Caco-2 (cell line): ENCODE measurements around the gene PLCB1. TPM values are rescaled to one million over a fixed set of nuclear protein-coding genes. Genes with fewer than 3 reads are reported as not detected.

Experiments used
- BruUV-seq: library from RNA; stranded (reverse); fragments of 400-500 nt; replicated peaks from 2 replicates; lab custom pipeline; 2021; lab: Mats Ljungman, UMichigan
- CTCF ChIA-PET: fragments of 300-600 bp; sonication (Branson Sonifier 250); formaldehyde crosslinking; loops from one replicate; lab custom pipeline; 2022; ENCODE audit warnings: antibody characterized with exemption; lab: Charles Lee
- POLR2A ChIA-PET: fragments of 300-600 bp; sonication (Branson Sonifier 250); formaldehyde crosslinking; loops from one replicate; lab custom pipeline; 2022; ENCODE audit warnings: antibody characterized with exemption; lab: Charles Lee
- DNase-seq, 2 experiments: peaks; one replicate each; pipeline versions ENCODE4 v3.0.0 to v3.0.0-alpha.2; 2020 to 2022
- H3K27me3 ChIP-seq: replicated peaks from 2 replicates; pipeline ENCODE4 v1.6.0; 2011; ENCODE audit warnings: low read length; ENCODE audit not compliant: control insufficient read depth, insufficient read depth
- H3K36me3 ChIP-seq: 2 replicates; pipeline ENCODE4 v1.5.1; 2011; ENCODE audit warnings: low read length; ENCODE audit not compliant: control insufficient read depth, insufficient read depth
- H3K4me1 ChIP-seq: fragments of 250-450 bp; sonication (Bioruptor Pico); 2 replicates; pipeline ENCODE4 v1.5.1; 2020; ENCODE audit warnings: mild to moderate bottlenecking
- H3K4me3 ChIP-seq: 2 replicates; pipeline ENCODE4 v1.5.1; 2011; ENCODE audit warnings: low read depth, mild to moderate bottlenecking, control low read depth, low read length
- H3K9me3 ChIP-seq: fragments of 250-450 bp; sonication (Bioruptor Pico); 2 replicates; pipeline ENCODE4 v1.5.1; 2020; ENCODE audit warnings: mild to moderate bottlenecking, moderate library complexity
- H3K27ac Mint-ChIP-seq: one replicate; pipeline ENCODE4 v1.8.0; 2022; ENCODE audit warnings: mixed read lengths; ENCODE audit not compliant: unreplicated experiment
- H3K27me3 Mint-ChIP-seq: one replicate; pipeline ENCODE4 v1.8.0; 2022; ENCODE audit warnings: mixed read lengths; ENCODE audit not compliant: insufficient read depth, unreplicated experiment
- H3K36me3 Mint-ChIP-seq: one replicate; pipeline ENCODE4 v1.8.0; 2022; ENCODE audit warnings: mild to moderate bottlenecking, mixed read lengths; ENCODE audit not compliant: insufficient read depth, unreplicated experiment
- H3K4me1 Mint-ChIP-seq: one replicate; pipeline ENCODE4 v1.8.0; 2022; ENCODE audit warnings: low read depth, mixed read lengths; ENCODE audit not compliant: unreplicated experiment
- H3K4me3 Mint-ChIP-seq: one replicate; pipeline ENCODE4 v1.8.0; 2022; ENCODE audit warnings: mild to moderate bottlenecking, moderate library complexity, mixed read lengths; ENCODE audit not compliant: unreplicated experiment
- H3K9me3 Mint-ChIP-seq: one replicate; pipeline ENCODE4 v1.8.0; 2022; ENCODE audit warnings: mixed read lengths; ENCODE audit not compliant: unreplicated experiment
- CTCF ChIP-seq, 2 experiments: fragments of 200-600 bp in 1 of 2; IDR thresholded peaks; 1 replicate in 1 of 2; 2 replicates in 1 of 2; pipeline versions ENCODE4 v1.5.1 to v1.8.0; 2011 to 2022; ENCODE audit warnings: antibody characterized with exemption in 1 of 2, control low read depth in 1 of 2, inconsistent platforms in 1 of 2, low read depth in 1 of 2, low read length in 1 of 2, mild to moderate bottlenecking in 1 of 2, moderate library complexity in 1 of 2; ENCODE audit not compliant: insufficient read depth in 1 of 2, severe bottlenecking in 1 of 2, unreplicated experiment in 1 of 2
- intact Hi-C: fragments of 100-400 bp; cut with micrococcal nuclease; formaldehyde crosslinking; loops from one replicate; pipeline ENCODE4 v1.10.0; 2022; ENCODE audit not compliant: unreplicated experiment
- total RNA-seq: library from RNA; stranded (reverse); gene quantifications from 2 replicates; pipeline ENCODE4 v1.2.3, GENCODE V29; 2022

The PLCB1 gene
- total RNA-seq, 1 experiment from 2014 or later, result 105 TPM

DNA sequence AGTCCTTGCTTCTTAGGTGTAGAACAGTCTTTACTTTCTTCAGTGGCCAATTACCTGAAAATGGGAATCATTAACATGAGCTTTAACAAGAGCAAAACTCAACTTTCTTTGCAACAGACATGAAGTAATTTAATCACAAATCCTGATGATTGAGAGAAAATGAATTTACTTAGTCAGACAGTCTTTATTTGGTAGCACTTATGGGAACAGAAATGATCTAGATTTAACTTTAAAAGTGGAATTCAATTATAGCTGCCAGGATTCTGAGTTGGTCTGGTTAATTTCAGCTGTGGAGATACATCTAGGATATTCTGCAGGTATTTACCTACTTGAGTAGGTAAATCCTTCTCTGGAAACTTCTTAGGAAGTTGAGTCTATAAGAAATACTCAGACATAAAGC, 492.6 kb downstream of the PLCB1 start:
- POLR2A ChIA-PET, result no interaction called here
- H3K27ac Mint-ChIP-seq, result no peak overlapping the region
- intact Hi-C loops, result no loop called here
- no peaks in the 10 kb centered on the region for H3K9me3 Mint-ChIP-seq
- no peaks in the 10 kb centered on the region for H3K4me1 Mint-ChIP-seq
- Histone ChIP-seq H3K36me3 (no peaks in the 10 kb centered on the region), H3K9me3 (no peaks in the 10 kb centered on the region), H3K4me3 (no peak overlapping the region), H3K4me1 (no peaks in the 10 kb centered on the region), H3K27me3 (no peaks in the 10 kb centered on the region)
- H3K36me3 Mint-ChIP-seq, result peaks cover 7% of the 10 kb centered on the region
- no TSS peak for BruUV-seq
- TF ChIP-seq CTCF (IDR thresholded peaks at IDR 0.05; ENCODE audit: insufficient read depth in 1 of 2, low read depth in 1 of 2, low read length in 1 of 2, severe bottlenecking in 1 of 2, unreplicated experiment in 1 of 2), result no peak
- H3K4me3 Mint-ChIP-seq, result no peak overlapping the region
- CTCF ChIA-PET, result no interaction called here
- no peaks in the 10 kb centered on the region for H3K27me3 Mint-ChIP-seq
- DNase-seq, result no peak

GRCh38 chr20:8627340-8628004, 495.4 kb downstream of the PLCB1 start:
- no peaks in the 10 kb centered on the region for H3K27me3 ChIP-seq
- ChIA-PET POLR2A (no interaction called here), CTCF (no interaction called here)
- H3K4me3 ChIP-seq, result no peak overlapping the region
- intact Hi-C loops, result no loop called here
- no peak for DNase-seq
- no peak overlapping the region for H3K27ac Mint-ChIP-seq
- no peak for TF ChIP-seq CTCF (IDR thresholded peaks at IDR 0.05; ENCODE audit: insufficient read depth in 1 of 2, low read depth in 1 of 2, low read length in 1 of 2, severe bottlenecking in 1 of 2, unreplicated experiment in 1 of 2)
- H3K9me3 Mint-ChIP-seq, result no peaks in the 10 kb centered on the region
- no peaks in the 10 kb centered on the region for H3K36me3 ChIP-seq
- no peaks in the 10 kb centered on the region for H3K9me3 ChIP-seq
- no peaks in the 10 kb centered on the region for H3K4me1 Mint-ChIP-seq
- H3K4me3 Mint-ChIP-seq, result no peak overlapping the region
- H3K4me1 ChIP-seq, result no peaks in the 10 kb centered on the region
- BruUV-seq, result no TSS peak
- H3K36me3 Mint-ChIP-seq, result peaks cover 12% of the 10 kb centered on the region
- H3K27me3 Mint-ChIP-seq, result no peaks in the 10 kb centered on the region

DNA sequence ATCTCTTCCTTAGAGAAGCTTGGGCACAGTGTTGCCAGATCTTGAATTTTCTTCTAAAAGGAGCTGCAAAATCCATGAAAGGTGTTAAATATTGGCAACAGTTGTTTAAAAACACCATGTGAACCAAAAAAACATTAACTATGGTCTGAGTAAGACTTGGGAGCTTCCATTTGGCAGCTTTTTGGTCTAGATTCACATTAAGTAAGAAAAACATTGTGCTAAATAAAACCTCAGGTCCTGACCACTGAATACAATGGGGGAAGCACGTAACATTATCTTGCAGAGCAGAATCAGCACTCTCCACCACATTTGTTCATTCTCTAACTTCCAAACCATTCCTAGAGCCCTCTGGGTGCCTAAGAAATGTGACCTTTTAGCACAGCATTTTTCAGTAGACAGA, 499.2 kb downstream of the PLCB1 start:
- Histone ChIP-seq H3K27me3 (no peaks in the 10 kb centered on the region), H3K4me3 (no peak overlapping the region), H3K9me3 (no peaks in the 10 kb centered on the region), H3K36me3 (no peaks in the 10 kb centered on the region), H3K4me1 (no peaks in the 10 kb centered on the region)
- no TSS peak for BruUV-seq
- Mint-ChIP-seq H3K4me1 (no peaks in the 10 kb centered on the region), H3K27me3 (no peaks in the 10 kb centered on the region), H3K36me3 (peaks cover 17% of the 10 kb centered on the region), H3K9me3 (no peaks in the 10 kb centered on the region), H3K4me3 (no peak overlapping the region), H3K27ac (no peak overlapping the region)
- no peak for DNase-seq
- ChIA-PET POLR2A (no interaction called here), CTCF (no interaction called here)
- TF ChIP-seq CTCF (IDR thresholded peaks at IDR 0.05; ENCODE audit: insufficient read depth in 1 of 2, low read depth in 1 of 2, low read length in 1 of 2, severe bottlenecking in 1 of 2, unreplicated experiment in 1 of 2), result no peak
- intact Hi-C loops, result no loop called here
